Immature natural killer cell (primary cell): Measurements from ENCODE around the gene ADSS2. TPM values are rescaled to one million over a fixed set of nuclear protein-coding genes. Genes with fewer than 3 reads are reported as not detected.

ENCODE experiments used
- DNase-seq, 3 donors: peaks; one replicate each; pipeline ENCODE4 v3.0.0; 2022; ENCODE audit warnings: mixed read lengths in 1 of 3
- H3K27ac Mint-ChIP-seq, 6 donors: one replicate each; pipeline ENCODE4 v1.8.0; 2020; ENCODE audit warnings: mixed read lengths in 6 of 6, mild to moderate bottlenecking in 5 of 6, inconsistent platforms in 4 of 6, moderate library complexity in 3 of 6
- H3K27me3 Mint-ChIP-seq, 3 donors: one replicate each; pipeline ENCODE4 v1.8.0; 2020 to 2021; ENCODE audit warnings: low read depth in 3 of 3, mild to moderate bottlenecking in 3 of 3, mixed read lengths in 3 of 3, moderate library complexity in 3 of 3, inconsistent platforms in 1 of 3
- H3K36me3 Mint-ChIP-seq, 3 donors: one replicate each; pipeline ENCODE4 v1.8.0; 2020; ENCODE audit warnings: mixed read lengths in 3 of 3, inconsistent platforms in 2 of 3, mild to moderate bottlenecking in 2 of 3
- H3K4me1 Mint-ChIP-seq, 2 donors: one replicate each; pipeline ENCODE4 v1.8.0; 2020; ENCODE audit warnings: inconsistent platforms in 2 of 2, mild to moderate bottlenecking in 2 of 2, mixed read lengths in 2 of 2, moderate library complexity in 1 of 2
- H3K4me3 Mint-ChIP-seq, 5 donors: one replicate each; pipeline ENCODE4 v1.8.0; 2020; ENCODE audit warnings: mild to moderate bottlenecking in 5 of 5, mixed read lengths in 5 of 5, inconsistent platforms in 3 of 5, moderate library complexity in 3 of 5
- H3K9me3 Mint-ChIP-seq, 6 donors: one replicate each; pipeline ENCODE4 v1.8.0; 2020; ENCODE audit warnings: mild to moderate bottlenecking in 6 of 6, mixed read lengths in 6 of 6, inconsistent platforms in 4 of 6, moderate library complexity in 3 of 6
- polyA plus RNA-seq, 3 donors: library from polyadenylated mRNA; unstranded; fragments of 300-500 nt; fragmentation: Illumina TruSeq; gene quantifications; one replicate each; pipeline ENCODE4 v1.2.3, GENCODE V29; 2021

ADSS2 gene
- polyA plus RNA-seq, 3 donors from 2014 or later: 28.8 to 44.7 (median 30.0) TPM

GRCh38 chr1:244362476-244362875, 89.2 kb downstream of the ADSS2 start:
- Mint-ChIP-seq H3K36me3 (no peaks in the 10 kb centered on the region), H3K27me3 (peaks cover 0 to 5% (median 4%) of the 10 kb centered on the region in 3 donors), H3K9me3 (peaks cover 0 to 2% (median 0%) of the 10 kb centered on the region in 6 donors), H3K27ac (no peak overlapping the region), H3K4me1 (no peaks in the 10 kb centered on the region), H3K4me3 (no peak overlapping the region)
- DNase-seq: no peak

DNA sequence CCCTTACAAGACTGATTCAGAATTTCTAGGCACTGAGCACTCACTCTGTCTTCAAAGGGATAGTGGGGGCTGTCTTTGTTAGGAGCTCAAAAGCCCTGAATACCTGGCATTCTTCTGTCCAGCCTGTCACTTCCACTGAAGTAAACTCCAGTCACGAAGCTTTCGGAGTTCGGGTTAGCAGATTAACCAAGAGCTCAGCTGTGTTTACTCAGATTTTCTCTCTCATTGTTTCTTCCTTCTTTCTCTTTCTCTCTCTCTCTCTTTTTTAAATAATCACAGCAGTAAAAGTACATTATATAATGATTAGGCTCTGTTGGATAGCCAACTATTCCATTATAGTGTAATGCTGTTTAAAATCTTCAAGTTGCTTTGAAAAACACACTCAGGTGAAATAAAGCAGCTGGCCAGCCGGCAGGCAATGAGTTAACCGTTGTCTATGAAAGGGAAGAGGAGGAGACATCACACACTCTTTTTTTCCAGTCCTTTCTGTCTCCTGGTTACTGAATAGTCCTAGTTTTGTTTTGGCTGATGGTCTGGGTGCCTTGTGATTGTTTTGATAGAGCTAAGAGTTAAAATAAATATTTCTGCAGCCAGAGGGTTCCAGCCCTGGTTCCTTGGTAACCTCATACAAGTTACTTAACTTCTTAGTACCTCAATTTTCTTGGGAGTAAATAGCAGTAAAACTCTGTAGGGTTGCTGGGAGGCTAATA, 89.8 kb downstream of the ADSS2 start:
- Mint-ChIP-seq H3K9me3 (peaks cover 0 to 2% (median 0%) of the 10 kb centered on the region in 6 donors), H3K27me3 (peaks cover 0 to 4% (median 4%) of the 10 kb centered on the region in 3 donors), H3K4me1 (no peaks in the 10 kb centered on the region), H3K27ac (no peak overlapping the region), H3K4me3 (no peak overlapping the region), H3K36me3 (no peaks in the 10 kb centered on the region)
- no peak for DNase-seq

Other genes starting within 250 kb of the ADSS2 start
- gene CATSPERE, start 9.4 kb upstream of the ADSS2 start, polyA plus RNA-seq: under 1 TPM in 2 of 3 donors, not detected in 1; 0.11 to 0.31 TPM
- 10 to 100 TPM in 2 of 3 donors, 1 to 10 TPM in 1; 9.9 to 25.8 (median 20.7) TPM for gene DESI2, start 201.2 kb upstream of the ADSS2 start, polyA plus RNA-seq